ENCODE measurements around the gene NT5E. TPM values are rescaled to one million over a fixed set of nuclear protein-coding genes. Genes with fewer than 3 reads are reported as not detected.
"Not testable (repeated sequence)": the region's sequence is repeated elsewhere in the genome, so short reads cannot be mapped to it uniquely, and the experiment has no call there.

Gene NT5E
- total RNA-seq, 1 donor from 2014 or later, result 0.29 TPM

- H3K4me3 Mint-ChIP-seq (ENCODE audit: unreplicated experiment), result no peak overlapping the region
- no peak overlapping the region for H3K27ac Mint-ChIP-seq (ENCODE audit: unreplicated experiment)
- no peaks in the 10 kb centered on the region for H3K9me3 Mint-ChIP-seq (ENCODE audit: unreplicated experiment)
- no peaks in the 10 kb centered on the region for H3K4me1 Mint-ChIP-seq (ENCODE audit: low read depth, unreplicated experiment)
- H3K36me3 Mint-ChIP-seq (ENCODE audit: unreplicated experiment), result no peaks in the 10 kb centered on the region
- TF ChIP-seq CTCF (IDR thresholded peaks at IDR 0.05; ENCODE audit: partially characterized antibody, unreplicated experiment), result no peak
- no peaks in the 10 kb centered on the region for H3K27me3 Mint-ChIP-seq (ENCODE audit: unreplicated experiment)
- DNase-seq, result no peak
Measured at GRCh38 chr6:85506441-85507093, 56.7 kb downstream of the NT5E start.

- Mint-ChIP-seq H3K36me3 (ENCODE audit: unreplicated experiment) (no peaks in the 10 kb centered on the region), H3K4me1 (ENCODE audit: low read depth, unreplicated experiment) (no peaks in the 10 kb centered on the region), H3K9me3 (ENCODE audit: unreplicated experiment) (no peaks in the 10 kb centered on the region), H3K4me3 (ENCODE audit: unreplicated experiment) (no peak overlapping the region), H3K27ac (ENCODE audit: unreplicated experiment) (no peak overlapping the region), H3K27me3 (ENCODE audit: unreplicated experiment) (no peaks in the 10 kb centered on the region)
- DNase-seq, result no peak
- TF ChIP-seq CTCF (IDR thresholded peaks at IDR 0.05; ENCODE audit: partially characterized antibody, unreplicated experiment), result no peak
Measured at GRCh38 chr6:85516168-85516567, 66.3 kb downstream of the NT5E start.

GRCh38 chr6:85524281-85524680 is 74.4 kb downstream of the NT5E start:
- H3K9me3 Mint-ChIP-seq (ENCODE audit: unreplicated experiment); H3K27ac Mint-ChIP-seq (ENCODE audit: unreplicated experiment); DNase-seq; H3K36me3 Mint-ChIP-seq (ENCODE audit: unreplicated experiment); H3K27me3 Mint-ChIP-seq (ENCODE audit: unreplicated experiment); H3K4me3 Mint-ChIP-seq (ENCODE audit: unreplicated experiment); H3K4me1 Mint-ChIP-seq (ENCODE audit: low read depth, unreplicated experiment): not testable (repeated sequence)

- Mint-ChIP-seq H3K4me1 (ENCODE audit: low read depth, unreplicated experiment) (no peaks in the 10 kb centered on the region), H3K9me3 (ENCODE audit: unreplicated experiment) (no peaks in the 10 kb centered on the region), H3K36me3 (ENCODE audit: unreplicated experiment) (no peaks in the 10 kb centered on the region), H3K27ac (ENCODE audit: unreplicated experiment) (no peak overlapping the region), H3K4me3 (ENCODE audit: unreplicated experiment) (no peak overlapping the region), H3K27me3 (ENCODE audit: unreplicated experiment) (no peaks in the 10 kb centered on the region)
- DNase-seq, result no peak
- TF ChIP-seq CTCF (IDR thresholded peaks at IDR 0.05; ENCODE audit: partially characterized antibody, unreplicated experiment), result peak; percentile 83
Measured at GRCh38 chr6:85537055-85537494, 87.2 kb downstream of the NT5E start.

- Mint-ChIP-seq H3K4me3 (ENCODE audit: unreplicated experiment) (no peak overlapping the region), H3K27ac (ENCODE audit: unreplicated experiment) (no peak overlapping the region), H3K36me3 (ENCODE audit: unreplicated experiment) (no peaks in the 10 kb centered on the region), H3K9me3 (ENCODE audit: unreplicated experiment) (no peaks in the 10 kb centered on the region), H3K4me1 (ENCODE audit: low read depth, unreplicated experiment) (no peaks in the 10 kb centered on the region), H3K27me3 (ENCODE audit: unreplicated experiment) (no peaks in the 10 kb centered on the region)
- TF ChIP-seq CTCF (IDR thresholded peaks at IDR 0.05; ENCODE audit: partially characterized antibody, unreplicated experiment), result no peak
- no peak for DNase-seq
Measured at GRCh38 chr6:85544776-85545175, 94.9 kb downstream of the NT5E start.

Other genes with a start within 250 kb of the NT5E start
- 73.6 TPM for gene SNX14, start 143.8 kb downstream of the NT5E start, total RNA-seq (ENCODE audit: unreplicated experiment)
- 93.6 TPM for gene SYNCRIP, start 192.8 kb downstream of the NT5E start, total RNA-seq (ENCODE audit: unreplicated experiment)